Liver (tissue), 9 donors: ENCODE results near the gene SIK3. TPM values are rescaled to one million over a fixed set of nuclear protein-coding genes. Genes with fewer than 3 reads are reported as not detected.

ENCODE experiments used
- DNase-seq: peaks from one replicate; pipeline ENCODE4 v3.0.0-alpha.2; 2017; ENCODE audit warnings: low spot score
- H3K27ac ChIP-seq, 2 donors: one replicate each; pipeline ENCODE4 v1.7.0; 2013; ENCODE audit warnings: inconsistent platforms in 2 of 2, low read length in 2 of 2, control low read depth in 1 of 2, low read depth in 1 of 2, mild to moderate bottlenecking in 1 of 2
- H3K27me3 ChIP-seq, 4 donors: one replicate each; pipeline versions ENCODE4 v1.6.1 to v1.7.0; 2013; ENCODE audit warnings: low read length in 3 of 4, inconsistent platforms in 1 of 4, mild to moderate bottlenecking in 1 of 4, moderate library complexity in 1 of 4; ENCODE audit not compliant: control insufficient read depth in 4 of 4, insufficient read depth in 4 of 4
- H3K36me3 ChIP-seq, 4 donors: one replicate each; pipeline versions ENCODE4 v1.6.1 to v1.7.0; 2013; ENCODE audit warnings: low read length in 3 of 4, mild to moderate bottlenecking in 3 of 4, low read depth in 1 of 4, moderate library complexity in 1 of 4; ENCODE audit not compliant: control insufficient read depth in 4 of 4, insufficient read depth in 3 of 4
- H3K4me1 ChIP-seq, 4 donors: one replicate each; pipeline versions ENCODE4 v1.6.1 to v1.7.0; 2013; ENCODE audit warnings: low read length in 3 of 4, mild to moderate bottlenecking in 3 of 4, moderate library complexity in 1 of 4; ENCODE audit not compliant: control insufficient read depth in 4 of 4, insufficient read depth in 4 of 4
- H3K4me3 ChIP-seq, 3 donors: one replicate each; pipeline versions ENCODE4 v1.6.1 to v1.7.0; 2013; ENCODE audit warnings: low read length in 3 of 3, control low read depth in 1 of 3, low read depth in 1 of 3, mild to moderate bottlenecking in 1 of 3
- H3K9ac ChIP-seq, 2 donors: one replicate each; pipeline ENCODE4 v1.7.0; 2013; ENCODE audit warnings: low read length in 2 of 2, mild to moderate bottlenecking in 2 of 2, moderate library complexity in 2 of 2, control low read depth in 1 of 2, low read depth in 1 of 2
- H3K9me3 ChIP-seq, 4 donors: one replicate each; pipeline versions ENCODE4 v1.6.1 to v1.7.0; 2013; ENCODE audit warnings: low read length in 3 of 4; ENCODE audit not compliant: control insufficient read depth in 4 of 4
- EGR1 ChIP-seq, 2 donors: IDR thresholded peaks; 2 replicates each; pipeline ENCODE4 v1.6.1; 2016 to 2018; ENCODE audit warnings: antibody characterized with exemption in 2 of 2, low read depth in 2 of 2
- FOXA1 ChIP-seq: IDR thresholded peaks from 2 replicates; pipeline ENCODE4 v1.6.1; 2016; ENCODE audit warnings: antibody characterized with exemption
- FOXA2 ChIP-seq: IDR thresholded peaks from 2 replicates; pipeline ENCODE4 v1.6.1; 2016; ENCODE audit warnings: antibody characterized with exemption
- GABPA ChIP-seq, 2 donors: IDR thresholded peaks in 1 of 2; conservative IDR thresholded peaks in 1 of 2; 2 replicates each; pipeline ENCODE4 v1.6.1; 2016; ENCODE audit warnings: antibody characterized with exemption in 2 of 2, mild to moderate bottlenecking in 1 of 2, moderate library complexity in 1 of 2
- HNF4A ChIP-seq, 2 donors: conservative IDR thresholded peaks; 2 replicates each; pipeline ENCODE4 v1.6.1; 2016; ENCODE audit warnings: antibody characterized with exemption in 2 of 2, mild to moderate bottlenecking in 2 of 2
- HNF4G ChIP-seq: IDR thresholded peaks from 2 replicates; pipeline ENCODE4 v1.6.1; 2016; ENCODE audit warnings: antibody characterized with exemption
- JUND ChIP-seq, 2 donors: IDR thresholded peaks; 2 replicates each; pipeline ENCODE4 v1.6.1; 2016; ENCODE audit warnings: antibody characterized with exemption in 2 of 2
- NR2F2 ChIP-seq: IDR thresholded peaks from 2 replicates; pipeline ENCODE4 v1.6.1; 2016; ENCODE audit warnings: antibody characterized with exemption
- RAD21 ChIP-seq, 2 donors: IDR thresholded peaks; 2 replicates each; pipeline ENCODE4 v1.6.1; 2016; ENCODE audit warnings: antibody characterized with exemption in 2 of 2, mild to moderate bottlenecking in 2 of 2
- RXRA ChIP-seq, 2 donors: IDR thresholded peaks; 2 replicates each; pipeline ENCODE4 v1.6.1; 2017 to 2018; ENCODE audit warnings: antibody characterized with exemption in 2 of 2, mild to moderate bottlenecking in 1 of 2
- SP1 ChIP-seq: IDR thresholded peaks from 2 replicates; pipeline ENCODE4 v1.6.1; 2018; ENCODE audit warnings: antibody characterized with exemption, mild to moderate bottlenecking
- TAF1 ChIP-seq: conservative IDR thresholded peaks from 2 replicates; pipeline ENCODE4 v1.6.1; 2016; ENCODE audit warnings: antibody characterized with exemption, mild to moderate bottlenecking
- YY1 ChIP-seq: IDR thresholded peaks from 2 replicates; pipeline ENCODE4 v1.6.1; 2016; ENCODE audit warnings: antibody characterized with exemption, mild to moderate bottlenecking
- WGBS: extraction: QIAGEN DNeasy Blood & Tissue Kit; methylation state at CpG from one replicate; pipeline ENCODE4 v1.1.7; 2013; 5-methylcytosine and 5-hydroxymethylcytosine counted together
- polyA plus RNA-seq, 2 donors: library from polyadenylated mRNA; stranded (reverse) in 1 of 2; unstranded in 1 of 2; fragments of 200-250 nt in 1 of 2; fragments of >200 nt in 1 of 2; fragmentation: Nextera tagmentation in 1 of 2; extraction: Ambion mirVana in 1 of 2; gene quantifications; one replicate each; pipeline versions ENCODE4 v1.2.1 to v1.2.3, GENCODE V29; 2013 to 2015
- total RNA-seq, 2 donors: library from RNA; depleted of rRNA; stranded (reverse); fragments of >200 nt; gene quantifications; one replicate each; pipeline ENCODE4 v1.2.3, GENCODE V29; 2014
- TF ChIP-seq, protein P1 (sequence below): fragments of 150-350 bp; IDR thresholded peaks from 2 replicates; pipeline ENCODE4 v1.5.1; 2017; ENCODE audit warnings: improper control_type of control experiment, low read depth, low read length; ENCODE audit not compliant: missing input control
- TF ChIP-seq, protein P2 (sequence below): IDR thresholded peaks from 2 replicates; pipeline ENCODE4 v1.6.1; 2016; ENCODE audit warnings: antibody characterized with exemption
- TF ChIP-seq, protein P3 (sequence below): IDR thresholded peaks from 2 replicates; pipeline ENCODE4 v1.6.1; 2016; ENCODE audit warnings: antibody characterized with exemption, mild to moderate bottlenecking
- TF ChIP-seq, protein P4 (sequence below): IDR thresholded peaks from 2 replicates; pipeline ENCODE4 v1.6.1; 2016; ENCODE audit warnings: antibody characterized with exemption
- TF ChIP-seq, protein P5 (sequence below): IDR thresholded peaks from 2 replicates; pipeline ENCODE4 v1.6.1; 2016; ENCODE audit warnings: antibody characterized with exemption
- donor health status: healthy.
- donor health status: healthy.
- donor health status: healthy.
- donor health status: healthy.
- donor health status: healthy.

The SIK3 gene
- total and polyA plus RNA-seq, 4 donors: 6.9 to 52.4 (median 14.4) TPM

DNA sequence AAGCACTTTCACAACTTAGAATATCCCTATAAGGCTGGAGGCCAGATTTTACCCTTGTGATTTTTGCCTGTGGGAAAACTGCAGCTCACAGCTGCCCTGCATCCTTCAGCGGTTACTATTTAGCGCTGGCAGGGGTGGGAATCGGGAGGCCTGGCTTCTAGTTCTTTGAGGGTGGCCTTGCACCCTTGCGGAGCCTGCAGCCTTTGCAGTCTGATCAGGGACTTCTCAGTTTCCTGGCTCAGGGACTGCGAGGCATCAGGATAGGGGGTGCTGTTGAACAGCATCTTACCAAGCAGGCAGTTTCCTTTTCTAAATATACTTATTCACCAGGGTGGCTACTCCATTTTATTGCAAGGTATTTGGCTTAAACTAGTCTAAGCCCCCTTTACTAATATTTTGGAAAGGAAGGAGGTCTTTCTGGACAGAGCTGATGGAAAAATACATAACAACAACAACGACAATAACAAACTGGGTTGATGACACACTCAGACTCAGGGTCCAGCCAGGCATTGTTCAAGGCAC lies 257.9 kb downstream of the SIK3 start:
- Histone ChIP-seq H3K4me3 (no peak overlapping the region), H3K4me1 (peaks cover 28 to 62% (median 45%) of the 10 kb centered on the region in 4 donors), H3K36me3 (peaks cover 2 to 15% (median 4%) of the 10 kb centered on the region in 4 donors), H3K9ac (peak overlapping the region in 1 of 2 donors; percentile 8), H3K27ac (peak overlapping the region; percentile 83 to 96), H3K27me3 (no peaks in the 10 kb centered on the region), H3K9me3 (no peaks in the 10 kb centered on the region)
- DNase-seq: no peak
- TF ChIP-seq RAD21 (IDR thresholded peaks at IDR 0.05) (peak in 1 of 2 donors; percentile 27), YY1 (no peak)
- TF ChIP-seq, protein P1, sequence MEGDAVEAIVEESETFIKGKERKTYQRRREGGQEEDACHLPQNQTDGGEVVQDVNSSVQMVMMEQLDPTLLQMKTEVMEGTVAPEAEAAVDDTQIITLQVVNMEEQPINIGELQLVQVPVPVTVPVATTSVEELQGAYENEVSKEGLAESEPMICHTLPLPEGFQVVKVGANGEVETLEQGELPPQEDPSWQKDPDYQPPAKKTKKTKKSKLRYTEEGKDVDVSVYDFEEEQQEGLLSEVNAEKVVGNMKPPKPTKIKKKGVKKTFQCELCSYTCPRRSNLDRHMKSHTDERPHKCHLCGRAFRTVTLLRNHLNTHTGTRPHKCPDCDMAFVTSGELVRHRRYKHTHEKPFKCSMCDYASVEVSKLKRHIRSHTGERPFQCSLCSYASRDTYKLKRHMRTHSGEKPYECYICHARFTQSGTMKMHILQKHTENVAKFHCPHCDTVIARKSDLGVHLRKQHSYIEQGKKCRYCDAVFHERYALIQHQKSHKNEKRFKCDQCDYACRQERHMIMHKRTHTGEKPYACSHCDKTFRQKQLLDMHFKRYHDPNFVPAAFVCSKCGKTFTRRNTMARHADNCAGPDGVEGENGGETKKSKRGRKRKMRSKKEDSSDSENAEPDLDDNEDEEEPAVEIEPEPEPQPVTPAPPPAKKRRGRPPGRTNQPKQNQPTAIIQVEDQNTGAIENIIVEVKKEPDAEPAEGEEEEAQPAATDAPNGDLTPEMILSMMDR: peak; percentile 1
- WGBS: 52% methylated on average over 6 of the region's 6 CpGs

DNA sequence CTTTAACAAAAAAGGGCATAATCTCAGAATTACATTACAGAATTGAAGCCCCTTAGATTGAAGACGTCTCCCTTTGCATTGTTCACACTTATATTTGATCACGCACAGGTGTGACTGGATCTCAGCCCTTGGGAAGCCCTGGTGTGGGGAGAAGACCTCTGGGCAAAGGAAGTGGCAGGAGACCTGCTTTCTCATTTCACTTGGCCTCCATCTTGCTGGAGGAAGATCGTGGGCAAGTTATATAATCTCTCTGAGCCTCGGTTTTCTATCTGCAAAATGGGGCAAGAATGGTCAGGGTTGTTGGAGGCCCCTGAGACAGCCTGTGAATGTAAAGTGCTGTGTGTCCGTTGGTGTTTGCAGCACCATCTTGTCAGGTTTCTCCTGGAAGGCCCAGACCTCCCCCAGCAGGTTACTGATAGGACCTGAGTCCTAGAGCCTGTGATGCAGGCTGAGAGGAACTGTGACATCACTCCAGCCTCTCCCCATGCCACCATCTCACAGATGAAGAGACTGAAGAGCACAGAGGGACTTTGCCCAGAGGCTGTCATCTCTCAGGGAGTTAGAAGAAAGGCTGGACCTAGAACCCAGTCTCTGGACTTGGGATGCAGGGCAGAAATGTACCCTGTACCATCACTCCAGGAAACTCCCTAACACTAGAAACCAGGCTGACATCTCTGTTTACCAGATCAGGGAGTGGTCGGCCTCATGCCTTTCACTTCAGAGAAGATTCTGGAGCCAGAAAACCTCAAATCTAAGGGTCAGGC lies 259.7 kb downstream of the SIK3 start:
- peaks cover 0 to 3% (median under 1%) of the 10 kb centered on the region in 4 donors for H3K36me3 ChIP-seq
- peak overlapping the region; percentile 61 to 70 for H3K27ac ChIP-seq
- H3K9ac ChIP-seq: no peak overlapping the region
- H3K4me3 ChIP-seq: no peak overlapping the region
- H3K9me3 ChIP-seq: no peaks in the 10 kb centered on the region
- WGBS: 73% methylated on average over 6 of the region's 6 CpGs
- peaks cover 28 to 76% (median 48%) of the 10 kb centered on the region in 4 donors for H3K4me1 ChIP-seq
- no peak for DNase-seq
- H3K27me3 ChIP-seq: no peaks in the 10 kb centered on the region
- TF ChIP-seq HNF4G: no peak
- no peak for TF ChIP-seq TAF1
- TF ChIP-seq JUND (IDR thresholded peaks at IDR 0.05): no peak
- TF ChIP-seq EGR1 (IDR thresholded peaks at IDR 0.05; ENCODE audit: low read depth in 2 of 2): no peak
- TF ChIP-seq, protein P2, sequence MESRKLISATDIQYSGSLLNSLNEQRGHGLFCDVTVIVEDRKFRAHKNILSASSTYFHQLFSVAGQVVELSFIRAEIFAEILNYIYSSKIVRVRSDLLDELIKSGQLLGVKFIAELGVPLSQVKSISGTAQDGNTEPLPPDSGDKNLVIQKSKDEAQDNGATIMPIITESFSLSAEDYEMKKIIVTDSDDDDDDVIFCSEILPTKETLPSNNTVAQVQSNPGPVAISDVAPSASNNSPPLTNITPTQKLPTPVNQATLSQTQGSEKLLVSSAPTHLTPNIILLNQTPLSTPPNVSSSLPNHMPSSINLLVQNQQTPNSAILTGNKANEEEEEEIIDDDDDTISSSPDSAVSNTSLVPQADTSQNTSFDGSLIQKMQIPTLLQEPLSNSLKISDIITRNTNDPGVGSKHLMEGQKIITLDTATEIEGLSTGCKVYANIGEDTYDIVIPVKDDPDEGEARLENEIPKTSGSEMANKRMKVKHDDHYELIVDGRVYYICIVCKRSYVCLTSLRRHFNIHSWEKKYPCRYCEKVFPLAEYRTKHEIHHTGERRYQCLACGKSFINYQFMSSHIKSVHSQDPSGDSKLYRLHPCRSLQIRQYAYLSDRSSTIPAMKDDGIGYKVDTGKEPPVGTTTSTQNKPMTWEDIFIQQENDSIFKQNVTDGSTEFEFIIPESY: no peak
- TF ChIP-seq YY1: no peak
- TF ChIP-seq RXRA (IDR thresholded peaks at IDR 0.05): peak in 1 of 2 donors; percentile 42
- TF ChIP-seq, protein P3, sequence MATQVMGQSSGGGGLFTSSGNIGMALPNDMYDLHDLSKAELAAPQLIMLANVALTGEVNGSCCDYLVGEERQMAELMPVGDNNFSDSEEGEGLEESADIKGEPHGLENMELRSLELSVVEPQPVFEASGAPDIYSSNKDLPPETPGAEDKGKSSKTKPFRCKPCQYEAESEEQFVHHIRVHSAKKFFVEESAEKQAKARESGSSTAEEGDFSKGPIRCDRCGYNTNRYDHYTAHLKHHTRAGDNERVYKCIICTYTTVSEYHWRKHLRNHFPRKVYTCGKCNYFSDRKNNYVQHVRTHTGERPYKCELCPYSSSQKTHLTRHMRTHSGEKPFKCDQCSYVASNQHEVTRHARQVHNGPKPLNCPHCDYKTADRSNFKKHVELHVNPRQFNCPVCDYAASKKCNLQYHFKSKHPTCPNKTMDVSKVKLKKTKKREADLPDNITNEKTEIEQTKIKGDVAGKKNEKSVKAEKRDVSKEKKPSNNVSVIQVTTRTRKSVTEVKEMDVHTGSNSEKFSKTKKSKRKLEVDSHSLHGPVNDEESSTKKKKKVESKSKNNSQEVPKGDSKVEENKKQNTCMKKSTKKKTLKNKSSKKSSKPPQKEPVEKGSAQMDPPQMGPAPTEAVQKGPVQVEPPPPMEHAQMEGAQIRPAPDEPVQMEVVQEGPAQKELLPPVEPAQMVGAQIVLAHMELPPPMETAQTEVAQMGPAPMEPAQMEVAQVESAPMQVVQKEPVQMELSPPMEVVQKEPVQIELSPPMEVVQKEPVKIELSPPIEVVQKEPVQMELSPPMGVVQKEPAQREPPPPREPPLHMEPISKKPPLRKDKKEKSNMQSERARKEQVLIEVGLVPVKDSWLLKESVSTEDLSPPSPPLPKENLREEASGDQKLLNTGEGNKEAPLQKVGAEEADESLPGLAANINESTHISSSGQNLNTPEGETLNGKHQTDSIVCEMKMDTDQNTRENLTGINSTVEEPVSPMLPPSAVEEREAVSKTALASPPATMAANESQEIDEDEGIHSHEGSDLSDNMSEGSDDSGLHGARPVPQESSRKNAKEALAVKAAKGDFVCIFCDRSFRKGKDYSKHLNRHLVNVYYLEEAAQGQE: no peak
- TF ChIP-seq NR2F2: no peak
- peak; percentile 9 for TF ChIP-seq SP1
- TF ChIP-seq, protein P4, sequence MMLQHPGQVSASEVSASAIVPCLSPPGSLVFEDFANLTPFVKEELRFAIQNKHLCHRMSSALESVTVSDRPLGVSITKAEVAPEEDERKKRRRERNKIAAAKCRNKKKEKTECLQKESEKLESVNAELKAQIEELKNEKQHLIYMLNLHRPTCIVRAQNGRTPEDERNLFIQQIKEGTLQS: no peak
- TF ChIP-seq, protein P1: no peak
- peak; percentile 66 to 85 for TF ChIP-seq HNF4A (conservative IDR thresholded peaks at IDR 0.05)
- no peak for TF ChIP-seq RAD21 (IDR thresholded peaks at IDR 0.05)
- no peak for TF ChIP-seq FOXA2
- TF ChIP-seq FOXA1: no peak
- TF ChIP-seq GABPA (IDR thresholded peaks at IDR 0.05 in 1 of 2, conservative IDR thresholded peaks at IDR 0.05 in 1 of 2): no peak
- TF ChIP-seq, protein P5, sequence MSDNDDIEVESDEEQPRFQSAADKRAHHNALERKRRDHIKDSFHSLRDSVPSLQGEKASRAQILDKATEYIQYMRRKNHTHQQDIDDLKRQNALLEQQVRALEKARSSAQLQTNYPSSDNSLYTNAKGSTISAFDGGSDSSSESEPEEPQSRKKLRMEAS: no peak
